ENCODE results near the gene SPATA31C1.

SPATA31C1 gene

GRCh38 chr9:87968155-87968554 is 50.4 kb downstream of the SPATA31C1 start:
- no peak for FAIRE-seq
- no peak for DNase-seq (ENCODE audit: insufficient read length, low spot score)
- TF ChIP-seq TAF1 (IDR thresholded peaks at IDR 0.05; ENCODE audit: low read depth, low read length) (no peak), POLR2AphosphoS5 (IDR thresholded peaks at IDR 0.05; ENCODE audit: low read depth, low read length) (no peak)

- no peak for TF ChIP-seq TAF1 (IDR thresholded peaks at IDR 0.05; ENCODE audit: low read depth, low read length)
- TF ChIP-seq SPI1 (IDR thresholded peaks at IDR 0.05; ENCODE audit: low read depth, low read length) = no peak
- no peak for TF ChIP-seq POU2F2 (IDR thresholded peaks at IDR 0.05; ENCODE audit: low read depth, low read length)
- no peak for TF ChIP-seq POLR2AphosphoS5 (IDR thresholded peaks at IDR 0.05; ENCODE audit: low read depth, low read length)
- no peak for TF ChIP-seq POLR2A (IDR thresholded peaks at IDR 0.05; ENCODE audit: low read depth, low read length)
- TF ChIP-seq PAX5 (IDR thresholded peaks at IDR 0.05; ENCODE audit: insufficient read depth, low read length, severe bottlenecking) = no peak
- no peak for FAIRE-seq
- DNase-seq (ENCODE audit: insufficient read length, low spot score) = no peak
Measured at GRCh38 chr9:87970602-87971001, 52.8 kb downstream of the SPATA31C1 start.

GRCh38 chr9:87973122-87973521 is 55.4 kb downstream of the SPATA31C1 start:
- DNase-seq (ENCODE audit: insufficient read length, low spot score) (no peak), FAIRE-seq (no peak)
- no peak for TF ChIP-seq POLR2A (IDR thresholded peaks at IDR 0.05; ENCODE audit: low read depth, low read length)
- TF ChIP-seq POU2F2 (IDR thresholded peaks at IDR 0.05; ENCODE audit: low read depth, low read length) = no peak
